H9 (cell line): ENCODE data around the gene GSG1L2. TPM values are rescaled to one million over a fixed set of nuclear protein-coding genes. Genes with fewer than 3 reads are reported as not detected.

ENCODE experiments used
- DNase-seq: peaks from one replicate; pipeline ENCODE4 v3.0.0-alpha.2; 2017
- H2AFZ ChIP-seq: one replicate; pipeline ENCODE4 v1.6.1; 2013; ENCODE audit warnings: mild to moderate bottlenecking, low read length, control low read depth, moderate library complexity
- H2AK5ac ChIP-seq: 2 replicates; pipeline ENCODE4 v1.6.1; 2013; ENCODE audit warnings: low read length, control low read depth, mixed read lengths; ENCODE audit not compliant: insufficient read length
- H2BK120ac ChIP-seq: one replicate; pipeline ENCODE4 v1.6.1; 2013; ENCODE audit warnings: low read depth, mild to moderate bottlenecking, low read length, control low read depth, inconsistent platforms; ENCODE audit not compliant: poor library complexity, severe bottlenecking
- H2BK12ac ChIP-seq: 2 replicates; pipeline ENCODE4 v1.6.1; 2013; ENCODE audit warnings: low read length, control low read depth, mixed read lengths, low read depth; ENCODE audit not compliant: insufficient read length
- H2BK15ac ChIP-seq: 2 replicates; pipeline ENCODE4 v1.6.1; 2013; ENCODE audit warnings: low read depth, low read length, control low read depth
- H2BK20ac ChIP-seq: one replicate; pipeline ENCODE4 v1.6.1; 2013; ENCODE audit warnings: low read depth, mild to moderate bottlenecking, low read length, control low read depth, inconsistent platforms; ENCODE audit not compliant: poor library complexity, severe bottlenecking
- H2BK5ac ChIP-seq: 2 replicates; pipeline ENCODE4 v1.6.1; 2013; ENCODE audit warnings: low read length, control low read depth, mixed read lengths; ENCODE audit not compliant: insufficient read length
- H3K14ac ChIP-seq: 2 replicates; pipeline ENCODE4 v1.6.1; 2013; ENCODE audit warnings: low read length, control low read depth; ENCODE audit not compliant: insufficient read depth
- H3K18ac ChIP-seq: 2 replicates; pipeline ENCODE4 v1.6.1; 2013; ENCODE audit warnings: low read depth, mild to moderate bottlenecking, mixed read lengths, low read length, control low read depth; ENCODE audit not compliant: insufficient read length
- H3K23ac ChIP-seq: 2 replicates; pipeline ENCODE4 v1.6.1; 2013; ENCODE audit warnings: low read length, control low read depth, mixed read lengths, low read depth; ENCODE audit not compliant: insufficient read length
- H3K23me2 ChIP-seq: 2 replicates; pipeline ENCODE4 v1.6.1; 2013; ENCODE audit warnings: low read depth, mild to moderate bottlenecking, mixed read lengths, low read length, control low read depth; ENCODE audit not compliant: insufficient read length, poor library complexity, severe bottlenecking
- H3K27ac ChIP-seq: 2 replicates; pipeline ENCODE4 v1.5.1; 2013; ENCODE audit warnings: low read length, control low read depth, mixed read lengths, low read depth; ENCODE audit not compliant: insufficient read length
- H3K27me3 ChIP-seq: 2 replicates; pipeline ENCODE4 v1.6.1; 2013; ENCODE audit warnings: low read length, control low read depth, inconsistent platforms; ENCODE audit not compliant: insufficient read depth
- H3K4ac ChIP-seq: 2 replicates; pipeline ENCODE4 v1.6.1; 2013; ENCODE audit warnings: low read depth, mild to moderate bottlenecking, control low read depth, inconsistent platforms, low read length, moderate library complexity
- H3K4me1 ChIP-seq: 2 replicates; pipeline ENCODE4 v1.6.1; 2013; ENCODE audit warnings: low read length, control low read depth, inconsistent platforms; ENCODE audit not compliant: insufficient read depth
- H3K4me2 ChIP-seq: 2 replicates; pipeline ENCODE4 v1.6.1; 2013; ENCODE audit warnings: low read length, control low read depth, mixed read lengths; ENCODE audit not compliant: insufficient read length, insufficient read depth
- H3K56ac ChIP-seq: 2 replicates; pipeline ENCODE4 v1.6.1; 2013; ENCODE audit warnings: low read depth, mild to moderate bottlenecking, mixed read lengths, low read length, control low read depth; ENCODE audit not compliant: insufficient read length
- H3K79me1 ChIP-seq: 2 replicates; pipeline ENCODE4 v1.6.1; 2013; ENCODE audit warnings: low read depth, mild to moderate bottlenecking, moderate library complexity, low read length, control low read depth, inconsistent platforms; ENCODE audit not compliant: insufficient read depth, poor library complexity, severe bottlenecking
- H3K79me2 ChIP-seq: 2 replicates; pipeline ENCODE4 v1.6.1; 2013; ENCODE audit warnings: low read length, control low read depth, inconsistent platforms; ENCODE audit not compliant: insufficient read depth
- H3K9ac ChIP-seq: 2 replicates; pipeline ENCODE4 v1.6.1; 2013; ENCODE audit warnings: low read length, control low read depth, mixed read lengths; ENCODE audit not compliant: insufficient read length; ENCODE audit errors: extremely low read depth
- H3K9me3 ChIP-seq: one replicate; pipeline ENCODE4 v1.6.1; 2013; ENCODE audit warnings: low read depth, low read length, inconsistent platforms; ENCODE audit not compliant: control insufficient read depth
- H3T11ph ChIP-seq: one replicate; pipeline ENCODE4 v1.6.1; 2013; ENCODE audit warnings: mild to moderate bottlenecking, low read length, control low read depth, inconsistent platforms
- H4K20me1 ChIP-seq: one replicate; pipeline ENCODE4 v1.6.1; 2013; ENCODE audit not compliant: control insufficient read depth, insufficient read length, insufficient read depth
- H4K5ac ChIP-seq: 2 replicates; pipeline ENCODE4 v1.6.1; 2013; ENCODE audit warnings: low read depth, mild to moderate bottlenecking, mixed read lengths, low read length, control low read depth; ENCODE audit not compliant: insufficient read length
- H4K8ac ChIP-seq: replicated peaks from 2 replicates; pipeline ENCODE4 v1.6.1; 2013; ENCODE audit warnings: low read length, control low read depth, mixed read lengths, low read depth; ENCODE audit not compliant: insufficient read length
- H4K91ac ChIP-seq: 2 replicates; pipeline ENCODE4 v1.6.1; 2013; ENCODE audit warnings: low read depth, mild to moderate bottlenecking, moderate library complexity, mixed read lengths, low read length, control low read depth; ENCODE audit not compliant: insufficient read length
- H3K27ac Mint-ChIP-seq, 3 experiments: 2 replicates in 2 of 3; 3 replicates in 1 of 3; pipeline ENCODE4 v1.8.0; 2020 to 2021; ENCODE audit warnings: mixed read lengths in 3 of 3, mild to moderate bottlenecking in 1 of 3, moderate library complexity in 1 of 3
- H3K27me3 Mint-ChIP-seq: 2 replicates; pipeline ENCODE4 v1.8.0; 2021; ENCODE audit warnings: low read depth, mild to moderate bottlenecking, moderate library complexity, mixed read lengths
- H3K36me3 Mint-ChIP-seq, 3 experiments: 2 replicates in 2 of 3; 3 replicates in 1 of 3; pipeline ENCODE4 v1.8.0; 2020 to 2021; ENCODE audit warnings: low read depth in 3 of 3, mixed read lengths in 3 of 3; ENCODE audit not compliant: insufficient read depth in 1 of 3
- H3K4me1 Mint-ChIP-seq, 2 experiments: 2 replicates each; pipeline ENCODE4 v1.8.0; 2020; ENCODE audit warnings: mixed read lengths in 2 of 2
- H3K4me3 Mint-ChIP-seq, 2 experiments: 2 replicates in 1 of 2; 3 replicates in 1 of 2; pipeline ENCODE4 v1.8.0; 2020 to 2021; ENCODE audit warnings: mild to moderate bottlenecking in 2 of 2, mixed read lengths in 2 of 2, moderate library complexity in 1 of 2
- H3K9me3 Mint-ChIP-seq, 2 experiments: 2 replicates in 1 of 2; 3 replicates in 1 of 2; pipeline ENCODE4 v1.8.0; 2020; ENCODE audit warnings: mild to moderate bottlenecking in 2 of 2, mixed read lengths in 2 of 2, moderate library complexity in 1 of 2
- CTCF ChIP-seq: fragments of 200-600 bp; sonication (generic); conservative IDR thresholded peaks from 3 replicates; pipeline ENCODE4 v1.8.0; 2021; ENCODE audit warnings: antibody characterized with exemption, mild to moderate bottlenecking
- WGBS: extraction: QIAGEN DNeasy Blood & Tissue Kit; methylation state at CpG from one replicate; pipeline ENCODE4 v1.1.7; 2013; ENCODE audit warnings: missing lambda C conversion rate, low lambda C conversion rate, mixed read lengths; ENCODE audit not compliant: insufficient read length; ENCODE audit errors: extremely low coverage; 5-methylcytosine and 5-hydroxymethylcytosine counted together
- total RNA-seq: library from RNA; stranded (reverse); gene quantifications from 2 replicates; pipeline ENCODE4 v1.2.1, GENCODE V29; 2021

GSG1L2 gene
- total RNA-seq, 1 experiment from 2014 or later, result not detected

GRCh38 chr17:9814337-9814945 is 7.4 kb downstream of the GSG1L2 start:
- no peak overlapping the region for H3K56ac ChIP-seq
- no peak for DNase-seq
- no peak overlapping the region for H2BK12ac ChIP-seq
- H3K4me2 ChIP-seq, result no peak overlapping the region
- H3K23me2 ChIP-seq, result no peaks in the 10 kb centered on the region
- Mint-ChIP-seq H3K27me3 (peaks cover 2% of the 10 kb centered on the region; the same call in 1 of the 2 replicates), H3K36me3 (no peaks in the 10 kb centered on the region; a peak in 1 of 7 replicates), H3K4me1 (peaks cover 4 to 6% of the 10 kb centered on the region in 2 experiments; a peak in 3 of 4 replicates), H3K9me3 (peaks cover 2 to 3% of the 10 kb centered on the region in 2 experiments; a peak in 3 of 5 replicates), H3K4me3 (no peak overlapping the region), H3K27ac (no peak overlapping the region)
- H2BK120ac ChIP-seq, result no peak overlapping the region
- no peak overlapping the region for H2BK15ac ChIP-seq
- no peaks in the 10 kb centered on the region for H3K79me2 ChIP-seq
- no peak overlapping the region for H4K91ac ChIP-seq
- no peaks in the 10 kb centered on the region for H3K9me3 ChIP-seq
- no peak overlapping the region for H3T11ph ChIP-seq
- H4K5ac ChIP-seq, result no peak overlapping the region
- H3K18ac ChIP-seq, result no peak overlapping the region
- H3K79me1 ChIP-seq, result no peaks in the 10 kb centered on the region
- no peak overlapping the region for H3K27ac ChIP-seq
- no peak overlapping the region for H3K4ac ChIP-seq
- no peaks in the 10 kb centered on the region for H4K20me1 ChIP-seq
- peaks cover 3% of the 10 kb centered on the region; the same call in 1 of the 2 replicates for H3K4me1 ChIP-seq
- H2AK5ac ChIP-seq, result no peak overlapping the region
- H4K8ac ChIP-seq, result no peak overlapping the region
- H3K27me3 ChIP-seq, result no peaks in the 10 kb centered on the region
- no peak overlapping the region for H2BK5ac ChIP-seq
- no peak overlapping the region for H3K9ac ChIP-seq
- no CpG with 5 or more reads among the region's 14 CpGs for WGBS
- no peak overlapping the region for H2BK20ac ChIP-seq
- H3K14ac ChIP-seq, result no peak overlapping the region
- no peak overlapping the region for H3K23ac ChIP-seq
- TF ChIP-seq CTCF, result no peak
- no peak overlapping the region for H2AFZ ChIP-seq
